IMR-90 (cell line): ENCODE results near the gene FOXB1.

Experiments used
- BHLHE40 ChIP-seq: fragments of 150-350 bp; IDR thresholded peaks from 2 replicates; pipeline ENCODE4 v1.6.1; 2016; ENCODE audit warnings: mild to moderate bottlenecking, low read depth, low read length
- CEBPB ChIP-seq: IDR thresholded peaks from 2 replicates; pipeline ENCODE4 v1.6.1; 2012; ENCODE audit warnings: low read depth, low read length, improper control_type of control experiment
- FOS ChIP-seq: fragments of 150-350 bp; IDR thresholded peaks from 2 replicates; pipeline ENCODE4 v1.6.1; 2016; ENCODE audit warnings: low read depth, low read length
- MAFK ChIP-seq: IDR thresholded peaks from 2 replicates; pipeline ENCODE4 v1.6.1; 2012; ENCODE audit warnings: low read depth, low read length, improper control_type of control experiment
- MAZ ChIP-seq: IDR thresholded peaks from 2 replicates; pipeline ENCODE4 v1.6.1; 2012; ENCODE audit warnings: low read depth, mild to moderate bottlenecking, low read length, improper control_type of control experiment, moderate library complexity, borderline replicate concordance
- MXI1 ChIP-seq: IDR thresholded peaks from 2 replicates; pipeline ENCODE4 v1.6.1; 2012; ENCODE audit warnings: low read depth, mild to moderate bottlenecking, low read length, moderate library complexity, borderline replicate concordance
- NFE2L2 ChIP-seq: fragments of 150-350 bp; IDR thresholded peaks from 2 replicates; pipeline ENCODE4 v1.6.1; 2016; ENCODE audit warnings: low read depth, mild to moderate bottlenecking, low read length
- POLR2A ChIP-seq: IDR thresholded peaks from 2 replicates; pipeline ENCODE4 v1.6.1; 2012; ENCODE audit warnings: mild to moderate bottlenecking, low read depth, low read length
- RAD21 ChIP-seq: IDR thresholded peaks from 2 replicates; pipeline ENCODE4 v1.6.1; 2012; ENCODE audit warnings: low read length, improper control_type of control experiment
- RCOR1 ChIP-seq: IDR thresholded peaks from 2 replicates; pipeline ENCODE4 v1.6.1; 2012; ENCODE audit warnings: mild to moderate bottlenecking, low read length, improper control_type of control experiment; ENCODE audit not compliant: insufficient replicate concordance
- RFX5 ChIP-seq: IDR thresholded peaks from 2 replicates; pipeline ENCODE4 v1.8.0; 2012; ENCODE audit warnings: low read depth, mild to moderate bottlenecking, low read length, moderate library complexity
- SMC3 ChIP-seq: fragments of 150-350 bp; IDR thresholded peaks from 2 replicates; pipeline ENCODE4 v1.6.1; 2016; ENCODE audit warnings: low read depth, mild to moderate bottlenecking, antibody characterized with exemption, low read length, moderate library complexity
- TF ChIP-seq, protein P1 (sequence below): conservative IDR thresholded peaks from 2 replicates; pipeline ENCODE4 v1.5.1; 2012; ENCODE audit warnings: mild to moderate bottlenecking, low read depth, low read length, improper control_type of control experiment
- TF ChIP-seq, protein P2 (sequence below): fragments of 150-350 bp; IDR thresholded peaks from 2 replicates; pipeline ENCODE4 v1.6.1; 2017; ENCODE audit warnings: mild to moderate bottlenecking, antibody characterized with exemption, low read length, low read depth

DNA sequence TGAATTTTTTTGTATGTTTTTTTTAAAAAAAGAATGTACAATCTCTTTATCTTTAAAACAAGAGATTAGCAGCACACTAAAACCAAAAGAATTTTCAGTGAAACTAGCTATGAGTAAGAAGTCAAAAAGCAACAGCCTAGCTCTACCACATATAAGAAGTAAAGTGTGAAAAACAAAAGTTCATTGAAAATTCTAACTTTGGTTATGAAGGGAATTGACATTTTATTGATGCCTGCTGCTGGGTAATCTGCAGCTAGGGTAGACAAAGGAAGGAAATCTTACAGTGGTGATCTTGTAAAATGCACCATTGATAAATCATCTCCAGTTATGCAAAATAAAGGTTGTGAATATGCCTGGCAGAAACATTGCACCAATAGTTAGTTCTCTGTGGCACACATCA, 37.8 kb upstream of the FOXB1 start:
- TF ChIP-seq, protein P1, sequence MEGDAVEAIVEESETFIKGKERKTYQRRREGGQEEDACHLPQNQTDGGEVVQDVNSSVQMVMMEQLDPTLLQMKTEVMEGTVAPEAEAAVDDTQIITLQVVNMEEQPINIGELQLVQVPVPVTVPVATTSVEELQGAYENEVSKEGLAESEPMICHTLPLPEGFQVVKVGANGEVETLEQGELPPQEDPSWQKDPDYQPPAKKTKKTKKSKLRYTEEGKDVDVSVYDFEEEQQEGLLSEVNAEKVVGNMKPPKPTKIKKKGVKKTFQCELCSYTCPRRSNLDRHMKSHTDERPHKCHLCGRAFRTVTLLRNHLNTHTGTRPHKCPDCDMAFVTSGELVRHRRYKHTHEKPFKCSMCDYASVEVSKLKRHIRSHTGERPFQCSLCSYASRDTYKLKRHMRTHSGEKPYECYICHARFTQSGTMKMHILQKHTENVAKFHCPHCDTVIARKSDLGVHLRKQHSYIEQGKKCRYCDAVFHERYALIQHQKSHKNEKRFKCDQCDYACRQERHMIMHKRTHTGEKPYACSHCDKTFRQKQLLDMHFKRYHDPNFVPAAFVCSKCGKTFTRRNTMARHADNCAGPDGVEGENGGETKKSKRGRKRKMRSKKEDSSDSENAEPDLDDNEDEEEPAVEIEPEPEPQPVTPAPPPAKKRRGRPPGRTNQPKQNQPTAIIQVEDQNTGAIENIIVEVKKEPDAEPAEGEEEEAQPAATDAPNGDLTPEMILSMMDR: no peak
- TF ChIP-seq RFX5 (no peak), RCOR1 (no peak), POLR2A (no peak), MAFK (no peak), MXI1 (no peak), RAD21 (no peak), CEBPB (no peak), BHLHE40 (no peak), FOS (no peak), NFE2L2 (no peak), MAZ (no peak), SMC3 (no peak)
- TF ChIP-seq, protein P2, sequence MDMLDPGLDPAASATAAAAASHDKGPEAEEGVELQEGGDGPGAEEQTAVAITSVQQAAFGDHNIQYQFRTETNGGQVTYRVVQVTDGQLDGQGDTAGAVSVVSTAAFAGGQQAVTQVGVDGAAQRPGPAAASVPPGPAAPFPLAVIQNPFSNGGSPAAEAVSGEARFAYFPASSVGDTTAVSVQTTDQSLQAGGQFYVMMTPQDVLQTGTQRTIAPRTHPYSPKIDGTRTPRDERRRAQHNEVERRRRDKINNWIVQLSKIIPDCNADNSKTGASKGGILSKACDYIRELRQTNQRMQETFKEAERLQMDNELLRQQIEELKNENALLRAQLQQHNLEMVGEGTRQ: no peak
